Endothelial cell of umbilical vein (primary cell): ENCODE data around the gene NDUFB10. TPM values are rescaled to one million over a fixed set of nuclear protein-coding genes. Genes with fewer than 3 reads are reported as not detected.

Experiments used
- BruUV-seq: library from RNA; stranded (reverse); fragments of 400-500 nt; replicated peaks from 2 replicates; lab custom pipeline; 2021; lab: Mats Ljungman, UMichigan
- CTCF ChIA-PET: fragments of 300-600, 350-600 bp; sonication (Branson Sonifier 250); formaldehyde crosslinking; loops from one replicate; lab custom pipeline; 2021; ENCODE audit warnings: antibody characterized with exemption, inconsistent platforms; lab: Charles Lee
- POLR2A ChIA-PET: fragments of 300-600, 350-600 bp; sonication (Branson Sonifier 250); formaldehyde crosslinking; loops from one replicate; lab custom pipeline; 2021; ENCODE audit warnings: antibody characterized with exemption, inconsistent platforms; lab: Charles Lee
- DNase-seq: peaks from one replicate; pipeline ENCODE4 v3.0.0-alpha.2; 2011; ENCODE audit warnings: low read depth, low spot score
- FAIRE-seq: peaks from 2 replicates; lab custom pipeline; 2011; peaks lifted over from hg19 to GRCh38; lab: Jason Lieb, UNC
- H2AFZ ChIP-seq: 2 replicates; pipeline ENCODE4 v1.6.0; 2012; ENCODE audit warnings: low read depth, low read length, control low read depth, inconsistent platforms
- H3K27ac ChIP-seq: 2 replicates; pipeline ENCODE4 v1.5.1; 2011; ENCODE audit warnings: low read depth, mild to moderate bottlenecking, control low read depth, low read length, moderate library complexity; ENCODE audit not compliant: insufficient read depth
- H3K27me3 ChIP-seq, 2 experiments: 2 replicates each; pipeline versions ENCODE4 v1.6.0 to v1.6.1; 2011; ENCODE audit warnings: low read length in 2 of 2, mixed read lengths in 1 of 2; ENCODE audit not compliant: control insufficient read depth in 2 of 2, insufficient read depth in 2 of 2
- H3K36me3 ChIP-seq, 2 experiments: 2 replicates in 1 of 2; 3 replicates in 1 of 2; pipeline ENCODE4 v1.5.1; 2011; ENCODE audit warnings: low read length in 2 of 2, mild to moderate bottlenecking in 1 of 2, moderate library complexity in 1 of 2; ENCODE audit not compliant: control insufficient read depth in 2 of 2, insufficient read depth in 2 of 2; ENCODE audit errors: extremely low read depth in 1 of 2
- H3K4me1 ChIP-seq: 3 replicates; pipeline ENCODE4 v1.5.1; 2011; ENCODE audit warnings: mild to moderate bottlenecking, low read length; ENCODE audit not compliant: control insufficient read depth, insufficient read depth; ENCODE audit errors: extremely low read depth
- H3K4me2 ChIP-seq: 2 replicates; pipeline ENCODE4 v1.6.1; 2011; ENCODE audit warnings: low read length, control low read depth, mixed read lengths; ENCODE audit not compliant: insufficient read depth
- H3K4me3 ChIP-seq, 3 experiments: fragments of 200-600 bp in 1 of 3; sonication (generic), shearing (Covaris generic) in 1 of 3; replicated peaks in 1 of 3; 2 replicates each; pipeline ENCODE4 v1.5.1; 2011 to 2016; ENCODE audit warnings: control low read depth in 3 of 3, low read length in 3 of 3, mild to moderate bottlenecking in 2 of 3, inconsistent platforms in 1 of 3, low read depth in 1 of 3, moderate library complexity in 1 of 3; ENCODE audit not compliant: insufficient read depth in 1 of 3
- H3K79me2 ChIP-seq: 2 replicates; pipeline ENCODE4 v1.6.0; 2012; ENCODE audit warnings: low read length, inconsistent platforms; ENCODE audit not compliant: control insufficient read depth, insufficient read depth
- H3K9ac ChIP-seq: replicated peaks from 2 replicates; pipeline ENCODE3; 2011; ENCODE audit warnings: low read length, control low read depth; ENCODE audit not compliant: insufficient read depth; ENCODE audit errors: extremely low read depth
- H3K9me1 ChIP-seq: replicated peaks from 3 replicates; pipeline ENCODE4 v1.6.0; 2011; ENCODE audit warnings: mild to moderate bottlenecking, low read length; ENCODE audit not compliant: control insufficient read depth, insufficient read depth; ENCODE audit errors: extremely low read depth
- H3K9me3 ChIP-seq: replicated peaks from 2 replicates; pipeline ENCODE4 v1.5.1; 2012; ENCODE audit warnings: low read length, inconsistent platforms; ENCODE audit not compliant: control insufficient read depth, insufficient read depth
- H4K20me1 ChIP-seq: replicated peaks from 2 replicates; pipeline ENCODE3; 2011; ENCODE audit warnings: mild to moderate bottlenecking, low read length; ENCODE audit not compliant: control insufficient read depth, insufficient read depth; ENCODE audit errors: extremely low read depth
- EZH2 ChIP-seq: IDR thresholded peaks from 2 replicates; pipeline ENCODE4 v1.6.1; 2012; ENCODE audit warnings: borderline replicate concordance, low read depth, mild to moderate bottlenecking, moderate library complexity, low read length, inconsistent platforms; ENCODE audit not compliant: severe bottlenecking
- FOS ChIP-seq: IDR thresholded peaks from 2 replicates; pipeline ENCODE4 v1.6.1; 2011; ENCODE audit warnings: mild to moderate bottlenecking, low read length, moderate library complexity, borderline replicate concordance; ENCODE audit not compliant: insufficient read depth
- GATA2 ChIP-seq: IDR thresholded peaks from 2 replicates; pipeline ENCODE4 v1.7.0; 2011; ENCODE audit warnings: low read depth, mild to moderate bottlenecking, moderate library complexity, mixed read lengths, low read length; ENCODE audit not compliant: insufficient read length, insufficient read depth
- JUN ChIP-seq: IDR thresholded peaks from 2 replicates; pipeline ENCODE4 v1.6.1; 2011; ENCODE audit warnings: borderline replicate concordance, low read depth; ENCODE audit not compliant: insufficient read length, insufficient read depth
- POLR2A ChIP-seq: IDR thresholded peaks from 2 replicates; pipeline ENCODE4 v1.6.1; 2012; ENCODE audit warnings: low read depth, mild to moderate bottlenecking, control low read depth, low read length
- POLR2AphosphoS5 ChIP-seq: IDR thresholded peaks from 2 replicates; pipeline ENCODE4 v1.6.1; 2012; ENCODE audit warnings: low read depth, mild to moderate bottlenecking, control low read depth, low read length, moderate library complexity; ENCODE audit not compliant: insufficient read depth
- dilution Hi-C: fragments of 300-500 bp; cut with MboI; formaldehyde crosslinking; loops from one replicate; pipeline ENCODE4 v1.15.0; 2019; ENCODE audit warnings: low sequenced_read_pairs; ENCODE audit not compliant: extremely low pct_ligation_motif_present
- intact Hi-C: fragments of 100-400 bp; cut with micrococcal nuclease; formaldehyde crosslinking; loops from one replicate; pipeline ENCODE4 v1.10.0; 2022
- polyA plus RNA-seq, 4 experiments: library from polyadenylated mRNA; depleted of rRNA in 3 of 4; stranded (reverse) in 3 of 4; unstranded in 1 of 4; fragments of >200 nt; gene quantifications; 2 replicates each; pipeline versions ENCODE4 v1.2.1 to v1.2.3, GENCODE V29; 2011 to 2012; ENCODE audit warnings: missing spikeins in 1 of 4
- total RNA-seq: library from RNA; stranded (reverse); gene quantifications from 2 replicates; pipeline ENCODE4 v1.2.3, GENCODE V29; 2021

Gene NDUFB10
- total and polyA plus RNA-seq, 2 donors (not counting 3 experiments of a cell fraction or from before 2014, with no cell fraction given) = 124 to 167 TPM

DNA sequence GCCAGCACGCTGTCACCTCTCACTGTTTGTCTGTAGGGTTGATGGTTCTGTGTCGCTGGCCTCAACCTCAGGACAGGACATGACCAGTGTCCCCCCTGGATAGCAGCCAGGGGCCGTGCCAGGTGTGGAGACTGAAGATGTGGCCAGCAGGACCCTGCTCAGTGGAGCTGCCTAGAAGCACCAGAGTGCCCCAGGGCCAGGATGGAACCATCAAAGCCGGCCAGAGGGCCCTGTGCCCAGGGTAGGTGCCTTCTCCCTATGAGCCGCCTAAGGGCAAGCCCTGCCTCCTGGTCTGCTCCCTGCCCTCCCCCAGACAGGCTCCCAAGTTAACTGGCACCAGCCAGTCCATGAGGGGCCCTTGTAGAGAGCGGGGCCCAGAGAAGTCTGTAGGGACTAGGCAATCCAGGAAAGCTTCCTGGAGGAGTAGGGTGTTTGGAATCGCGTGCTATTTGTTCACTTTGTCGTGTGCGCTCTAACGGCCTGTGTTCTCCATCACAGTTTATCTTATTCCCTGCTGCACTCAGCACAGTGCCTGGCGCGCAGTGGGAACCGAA lies 546 bp upstream of the NDUFB10 start:
- Histone ChIP-seq H3K27ac (no peak overlapping the region), H2AFZ (peak overlapping the region; percentile 51), H3K4me3 (no peak overlapping the region), H3K27me3 (no peaks in the 10 kb centered on the region), H3K4me2 (peak overlapping the region; percentile 7), H3K9me3 (no peaks in the 10 kb centered on the region), H4K20me1 (no peaks in the 10 kb centered on the region), H3K9ac (no peak overlapping the region), H3K9me1 (no peaks in the 10 kb centered on the region), H3K79me2 (peaks cover 31% of the 10 kb centered on the region), H3K36me3 (peaks cover 8 to 17% of the 10 kb centered on the region in 2 experiments), H3K4me1 (peaks cover 18% of the 10 kb centered on the region)
- ChIA-PET POLR2A (no interaction called here), CTCF (no interaction called here)
- intact Hi-C loops = loop anchor here (1.0 kb wide), 1 partner anchor 15 kb away; the partner anchor contains the start of gene MSRB1
- FAIRE-seq (no peak), DNase-seq (no peak)
- BruUV-seq = no TSS peak
- TF ChIP-seq GATA2 = no peak
- TF ChIP-seq EZH2 = no peak
- no peak for TF ChIP-seq FOS
- no peak for TF ChIP-seq POLR2A
- dilution Hi-C loops = no loop called here

DNA sequence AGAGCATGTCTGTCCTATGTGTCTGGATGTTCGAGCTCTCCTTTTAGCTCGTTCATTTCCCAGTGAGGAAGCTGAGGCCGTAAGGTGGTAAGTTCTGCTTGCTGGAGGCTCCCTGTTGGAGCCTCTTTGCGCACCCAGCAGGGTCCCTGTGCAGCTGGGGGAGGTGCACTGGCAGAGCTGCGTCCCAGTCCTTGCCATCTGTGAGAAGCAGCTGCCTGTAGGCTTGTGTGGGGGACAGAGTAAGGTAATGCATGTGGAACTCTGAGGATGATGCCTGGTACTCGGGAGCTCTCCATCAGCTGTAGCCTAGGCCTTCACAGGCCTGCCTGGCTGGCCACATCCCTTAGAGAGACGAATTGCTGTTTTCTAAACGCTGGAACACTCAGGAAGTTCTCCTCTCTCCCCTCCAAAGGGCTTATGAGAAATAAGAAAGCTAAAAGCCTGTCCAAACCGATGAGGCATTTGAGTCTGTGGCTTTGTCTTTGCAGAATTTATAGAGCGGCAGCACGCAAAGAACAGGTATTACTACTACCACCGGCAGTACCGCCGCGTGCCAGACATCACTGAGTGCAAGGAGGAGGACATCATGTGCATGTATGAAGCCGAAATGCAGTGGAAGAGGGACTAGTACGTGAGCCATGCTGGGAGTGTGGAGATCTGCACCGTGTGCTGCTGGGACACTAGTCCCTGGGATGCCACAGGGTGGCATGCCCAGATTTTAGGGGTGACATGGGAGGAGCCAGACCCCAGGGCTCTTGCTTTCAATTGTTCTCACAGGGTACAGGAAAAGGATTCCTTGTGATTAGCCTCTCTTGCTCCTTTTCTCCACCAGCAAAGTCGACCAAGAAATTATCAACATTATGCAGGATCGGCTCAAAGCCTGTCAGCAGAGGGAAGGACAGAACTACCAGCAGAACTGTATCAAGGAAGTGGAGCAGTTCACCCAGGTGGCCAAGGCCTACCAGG lies 1.6 kb downstream of the NDUFB10 start:
- no peak overlapping the region for H3K27ac ChIP-seq
- POLR2A ChIA-PET = interaction anchor here (0.6 kb wide), 1 partner anchor 87 kb away, joined by 7 read pairs; no protein-coding TSS in a partner anchor
- no peaks in the 10 kb centered on the region for H3K27me3 ChIP-seq
- H3K36me3 ChIP-seq = peaks cover 8 to 17% of the 10 kb centered on the region in 2 experiments
- peak; percentile 64 for FAIRE-seq
- peak; percentile 39 for DNase-seq
- peak; percentile 93 for TF ChIP-seq POLR2A
- no peak for TF ChIP-seq JUN
- peak; percentile 74 for TF ChIP-seq POLR2AphosphoS5
- no peaks in the 10 kb centered on the region for H4K20me1 ChIP-seq
- H3K79me2 ChIP-seq = peaks cover 49% of the 10 kb centered on the region
- H3K9me3 ChIP-seq = no peaks in the 10 kb centered on the region
- dilution Hi-C loops = no loop called here
- intact Hi-C loops = no loop called here
- H3K4me3 ChIP-seq = peak overlapping the region in 1 of 3 experiments; percentile 63
- no peak overlapping the region for H3K9ac ChIP-seq
- H3K4me1 ChIP-seq = peaks cover 26% of the 10 kb centered on the region
- CTCF ChIA-PET = interaction anchor here (0.6 to 2.2 kb wide), 3 partner anchors 15 to 180 kb away, joined by 4 to 9 read pairs (median 4); no protein-coding TSS in a partner anchor
- no peak overlapping the region for H2AFZ ChIP-seq
- no TSS peak for BruUV-seq
- peak overlapping the region; percentile 76 for H3K4me2 ChIP-seq
- H3K9me1 ChIP-seq = no peaks in the 10 kb centered on the region
